Measurements from ENCODE around the gene ZNF574.

ZNF574 gene

GRCh38 chr19:42102877-42103276, 26.9 kb downstream of the ZNF574 start:
- DNase-seq: no peak

GRCh38 chr19:42105368-42105767, 29.4 kb downstream of the ZNF574 start:
- DNase-seq: no peak

- DNase-seq: peak; percentile 78 to 83
Observed at GRCh38 chr19:42108527-42109389, 32.8 kb downstream of the ZNF574 start.

- no peak for DNase-seq
Observed at GRCh38 chr19:42109896-42110295, 33.9 kb downstream of the ZNF574 start.

GRCh38 chr19:42110658-42111057, 34.7 kb downstream of the ZNF574 start:
- no peak for DNase-seq

- no peak for DNase-seq
Observed at GRCh38 chr19:42111384-42111783, 35.4 kb downstream of the ZNF574 start.

- no peak for DNase-seq
Observed at GRCh38 chr19:42111811-42112210, 35.8 kb downstream of the ZNF574 start.

- DNase-seq: peak in 1 of 2 experiments; percentile 48
Observed at GRCh38 chr19:42113641-42114348, 37.8 kb downstream of the ZNF574 start.

- peak; percentile 62 to 81 for DNase-seq
Observed at GRCh38 chr19:42114412-42114811, 38.4 kb downstream of the ZNF574 start.

GRCh38 chr19:42115219-42115618, 39.3 kb downstream of the ZNF574 start:
- DNase-seq: no peak

GRCh38 chr19:42115705-42116104, 39.7 kb downstream of the ZNF574 start:
- DNase-seq: no peak

- no peak for DNase-seq
Observed at GRCh38 chr19:42116308-42117075, 40.5 kb downstream of the ZNF574 start.

- no peak for DNase-seq
Observed at GRCh38 chr19:42117076-42117475, 41.1 kb downstream of the ZNF574 start.

- DNase-seq: no peak
Observed at GRCh38 chr19:42120276-42120980, 44.5 kb downstream of the ZNF574 start.

- DNase-seq: no peak
Observed at GRCh38 chr19:42121036-42121621, 45.2 kb downstream of the ZNF574 start.

GRCh38 chr19:42121656-42122069, 45.7 kb downstream of the ZNF574 start:
- DNase-seq: no peak

- no peak for DNase-seq
Observed at GRCh38 chr19:42122691-42123607, 47.0 kb downstream of the ZNF574 start.

GRCh38 chr19:42123765-42124164, 47.8 kb downstream of the ZNF574 start:
- DNase-seq: no peak

- no peak for DNase-seq
Observed at GRCh38 chr19:42124386-42124901, 48.5 kb downstream of the ZNF574 start.

GRCh38 chr19:42125536-42125935, 49.6 kb downstream of the ZNF574 start:
- DNase-seq: no peak

- DNase-seq: no peak
Observed at GRCh38 chr19:42126574-42126973, 50.6 kb downstream of the ZNF574 start.
